ENCODE measurements around the gene PBX2. TPM values are rescaled to one million over a fixed set of nuclear protein-coding genes. Genes with fewer than 3 reads are reported as not detected.
A peak's percentile ranks its signal among the peaks of the same experiment; 100 is the strongest.

The PBX2 gene
- total RNA-seq, 1 donor from 2014 or later: 91.9 TPM

DNA sequence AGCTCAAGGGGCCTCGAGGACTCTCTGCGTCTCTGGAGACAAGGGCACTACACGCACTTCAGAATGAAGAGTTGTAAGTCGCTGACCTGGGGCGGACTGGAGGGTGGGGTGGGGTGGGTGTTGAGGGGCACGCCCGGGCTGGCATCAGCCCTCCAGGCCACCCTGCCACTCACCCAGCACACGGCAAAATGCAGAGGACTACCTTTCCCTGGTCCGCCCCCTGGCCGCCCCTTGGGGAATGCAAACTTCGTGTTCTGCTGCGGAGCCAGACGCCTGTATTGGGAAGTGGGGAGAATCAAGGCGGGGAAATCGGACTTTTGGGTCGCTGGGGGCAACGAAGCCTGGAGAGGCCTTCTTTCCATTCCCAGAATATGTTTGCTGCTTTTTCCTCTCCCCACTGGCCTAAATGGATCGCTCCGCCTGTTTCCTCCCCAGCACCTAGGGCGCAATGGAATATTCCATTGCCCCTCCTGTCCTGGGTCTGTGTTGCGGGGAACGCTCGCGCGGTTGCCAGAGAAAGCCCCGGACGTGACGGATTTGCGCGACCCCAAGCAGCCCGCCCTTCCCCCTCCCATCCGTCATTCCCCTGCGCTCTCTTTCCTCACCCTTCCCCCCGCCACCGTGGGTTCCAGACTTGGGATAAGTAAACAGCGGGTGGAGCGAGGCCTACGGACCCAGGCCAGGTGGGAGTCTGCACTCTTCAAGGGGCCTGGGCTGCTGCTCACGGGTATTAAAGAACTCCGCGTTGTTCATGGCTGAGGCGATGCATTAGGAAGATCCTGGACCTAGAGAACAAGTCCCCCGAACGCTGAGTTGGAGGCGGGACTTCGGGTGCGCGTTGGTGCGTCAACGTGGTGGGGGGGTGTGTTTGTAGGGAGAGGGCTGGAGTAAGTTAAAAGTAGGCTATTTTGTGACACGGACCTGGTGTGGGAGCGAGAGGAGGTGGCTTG is 36.2 kb downstream of the PBX2 start, which contains the start of gene PPT2:
TSS of gene PPT2 (plus strand) at position 578 of the 950 bp plus-strand sequence. CDS start 454 bp downstream, outside the sequence.
- H3K27me3 Mint-ChIP-seq (ENCODE audit: insufficient read depth): peaks cover 36% of the 10 kb centered on the region
- H3K9me3 Mint-ChIP-seq: no peaks in the 10 kb centered on the region
- peak within 1 kb of the TSS; percentile 86 for H3K27ac Mint-ChIP-seq
- peak within 1 kb of the TSS; percentile 99 for H3K4me3 Mint-ChIP-seq
- peaks cover 40% of the 10 kb centered on the region for H3K4me1 Mint-ChIP-seq (ENCODE audit: low read depth)
- peaks cover 19% of the 10 kb centered on the region for H3K36me3 Mint-ChIP-seq (ENCODE audit: low read depth)
- intact Hi-C loops (cut with micrococcal nuclease): loop anchor here (1.0 kb wide), 6 partner anchors 22 to 106 kb away; partner anchors contain the start of genes AGPAT1 and FKBPL
- DNase-seq (ENCODE audit: low spot score): peak; percentile 55

DNA sequence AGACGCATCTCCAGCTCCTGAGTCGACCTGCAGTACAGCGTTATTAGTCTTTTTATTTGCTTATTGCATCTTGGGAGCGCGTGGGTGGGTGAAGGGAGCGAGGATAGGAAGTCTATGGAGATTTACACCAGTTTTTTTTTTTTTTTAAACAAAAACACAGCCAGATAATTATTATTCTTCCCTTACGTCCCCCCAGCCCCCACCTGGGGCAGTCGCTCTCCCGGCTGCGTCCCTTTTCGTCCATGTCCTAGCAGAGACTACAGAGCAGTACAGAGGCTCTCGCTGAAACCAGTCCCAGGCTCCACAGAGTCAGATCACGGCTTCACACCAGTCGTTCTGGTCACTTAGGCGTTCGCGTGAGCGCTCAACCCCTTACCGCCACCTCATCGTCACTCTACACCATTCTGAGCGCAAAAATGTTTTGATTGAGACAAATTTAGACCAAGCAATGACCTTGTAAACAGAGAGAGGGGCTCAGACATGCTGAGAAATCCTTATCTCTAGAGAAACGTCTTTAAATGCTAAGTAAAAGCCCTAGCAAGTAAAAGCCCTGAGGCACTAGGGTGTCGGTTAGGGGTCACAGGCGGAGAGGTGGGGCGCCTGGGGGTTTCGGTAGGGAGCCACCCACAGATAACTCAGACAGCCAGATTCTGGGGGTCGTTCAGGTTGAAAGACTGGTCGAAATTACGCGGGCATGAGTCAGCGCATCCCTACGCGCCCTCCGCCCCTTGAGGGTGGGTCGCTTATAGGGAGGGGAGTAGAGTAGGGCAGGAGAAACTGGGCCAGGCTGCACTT is 37.0 kb downstream of the PBX2 start:
- Mint-ChIP-seq H3K4me3 (peak overlapping the region; percentile 69), H3K4me1 (ENCODE audit: low read depth) (peaks cover 49% of the 10 kb centered on the region), H3K36me3 (ENCODE audit: low read depth) (peaks cover 13% of the 10 kb centered on the region), H3K27me3 (ENCODE audit: insufficient read depth) (peaks cover 43% of the 10 kb centered on the region), H3K27ac (peak overlapping the region; percentile 67), H3K9me3 (no peaks in the 10 kb centered on the region)
- intact Hi-C loops (cut with micrococcal nuclease): no loop called here
- DNase-seq (ENCODE audit: low spot score): no peak

DNA sequence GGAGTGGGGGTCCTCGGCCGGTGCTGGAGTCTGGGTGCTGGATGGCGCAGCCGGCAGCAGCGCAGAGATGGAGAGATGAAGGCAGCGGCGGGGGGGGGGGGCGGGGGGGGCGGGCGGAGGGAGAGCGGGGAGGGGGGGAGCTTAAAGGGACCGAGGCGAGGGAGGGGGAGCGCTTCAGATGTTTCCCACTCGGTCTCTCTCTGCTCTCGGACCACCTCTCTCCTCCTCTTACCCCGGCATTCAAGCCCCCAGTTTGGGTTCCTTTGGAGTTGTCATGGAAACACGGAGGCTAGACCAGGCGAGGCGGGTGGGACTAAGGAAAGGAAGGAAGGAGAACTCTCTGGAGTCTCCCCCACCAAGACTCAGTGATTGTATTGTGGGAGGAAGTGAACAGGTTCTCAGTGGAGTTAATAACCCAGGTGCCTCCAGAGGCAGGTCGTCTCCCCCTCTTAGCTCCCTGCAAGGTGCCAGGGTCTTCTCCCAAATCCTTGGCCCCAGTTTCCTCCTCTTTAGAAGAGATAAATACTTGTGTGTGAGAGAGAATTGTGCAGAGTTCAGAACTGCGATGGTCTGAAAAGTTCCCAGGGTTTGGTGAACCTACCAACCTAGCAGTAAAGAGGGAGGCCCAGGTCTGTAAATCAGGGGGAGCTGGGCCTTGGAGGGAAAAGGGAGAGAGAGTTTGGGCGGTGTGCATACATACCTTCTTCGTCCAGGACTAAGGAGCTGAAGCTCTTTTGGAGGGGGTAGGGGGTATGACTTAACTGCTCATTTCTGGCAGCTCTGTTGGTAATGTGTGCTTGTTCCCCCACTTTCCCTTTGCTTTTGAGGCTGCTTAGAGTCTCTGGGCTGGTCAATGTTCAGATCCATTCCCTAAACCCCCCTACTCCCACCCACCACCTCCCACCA is 37.9 kb downstream of the PBX2 start, which contains the start of gene PRRT1:
TSS of gene PRRT1 (minus strand) at position 77 of the 906 bp plus-strand sequence. CDS start 112 bp downstream, outside the sequence.
- peaks cover 6% of the 10 kb centered on the region for H3K36me3 Mint-ChIP-seq (ENCODE audit: low read depth)
- intact Hi-C loops (cut with micrococcal nuclease): no loop called here
- DNase-seq (ENCODE audit: low spot score): no peak
- peak within 1 kb of the TSS; percentile 40 for H3K27ac Mint-ChIP-seq
- H3K4me3 Mint-ChIP-seq: peak within 1 kb of the TSS; percentile 69
- H3K27me3 Mint-ChIP-seq (ENCODE audit: insufficient read depth): peaks cover 46% of the 10 kb centered on the region
- peaks cover 55% of the 10 kb centered on the region for H3K4me1 Mint-ChIP-seq (ENCODE audit: low read depth)
- H3K9me3 Mint-ChIP-seq: no peaks in the 10 kb centered on the region

DNA sequence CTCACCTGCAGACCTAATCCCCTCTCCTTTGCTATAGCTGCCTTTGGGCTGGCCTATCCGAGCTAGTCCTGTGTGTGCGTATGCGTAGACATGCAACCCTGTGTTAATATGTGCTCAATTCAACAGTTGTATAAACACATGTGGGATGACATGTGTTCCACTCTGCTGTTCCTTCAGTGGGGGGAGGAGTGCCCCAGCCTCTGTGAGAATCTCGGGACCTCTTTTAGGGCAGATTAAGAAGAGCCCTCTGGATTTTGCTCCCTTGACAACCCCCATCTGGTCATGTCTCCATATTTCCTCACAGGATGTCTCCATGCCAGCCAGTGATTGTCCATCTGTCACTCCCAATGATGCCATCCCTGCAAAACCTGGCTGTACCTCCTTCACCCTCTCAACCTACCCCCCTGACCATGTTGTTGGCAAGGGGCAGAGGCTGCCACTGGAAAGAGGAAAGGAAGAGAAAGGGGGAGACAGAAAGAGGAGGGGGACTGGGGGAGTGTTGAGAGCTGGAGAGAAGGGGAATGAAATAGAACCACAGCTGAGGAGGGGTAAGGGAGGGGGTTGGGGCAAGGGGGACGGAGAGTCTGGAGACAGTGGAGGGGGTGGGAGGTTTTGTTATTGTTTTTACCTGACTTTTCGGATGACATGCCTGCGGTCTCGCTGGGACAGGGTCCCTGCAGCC is 38.7 kb downstream of the PBX2 start:
- Mint-ChIP-seq H3K4me3 (peak overlapping the region; percentile 34), H3K9me3 (no peaks in the 10 kb centered on the region), H3K27ac (no peak overlapping the region), H3K36me3 (ENCODE audit: low read depth) (peaks cover 6% of the 10 kb centered on the region), H3K4me1 (ENCODE audit: low read depth) (peaks cover 55% of the 10 kb centered on the region), H3K27me3 (ENCODE audit: insufficient read depth) (peaks cover 52% of the 10 kb centered on the region)
- intact Hi-C loops (cut with micrococcal nuclease): no loop called here
- no peak for DNase-seq (ENCODE audit: low spot score)

DNA sequence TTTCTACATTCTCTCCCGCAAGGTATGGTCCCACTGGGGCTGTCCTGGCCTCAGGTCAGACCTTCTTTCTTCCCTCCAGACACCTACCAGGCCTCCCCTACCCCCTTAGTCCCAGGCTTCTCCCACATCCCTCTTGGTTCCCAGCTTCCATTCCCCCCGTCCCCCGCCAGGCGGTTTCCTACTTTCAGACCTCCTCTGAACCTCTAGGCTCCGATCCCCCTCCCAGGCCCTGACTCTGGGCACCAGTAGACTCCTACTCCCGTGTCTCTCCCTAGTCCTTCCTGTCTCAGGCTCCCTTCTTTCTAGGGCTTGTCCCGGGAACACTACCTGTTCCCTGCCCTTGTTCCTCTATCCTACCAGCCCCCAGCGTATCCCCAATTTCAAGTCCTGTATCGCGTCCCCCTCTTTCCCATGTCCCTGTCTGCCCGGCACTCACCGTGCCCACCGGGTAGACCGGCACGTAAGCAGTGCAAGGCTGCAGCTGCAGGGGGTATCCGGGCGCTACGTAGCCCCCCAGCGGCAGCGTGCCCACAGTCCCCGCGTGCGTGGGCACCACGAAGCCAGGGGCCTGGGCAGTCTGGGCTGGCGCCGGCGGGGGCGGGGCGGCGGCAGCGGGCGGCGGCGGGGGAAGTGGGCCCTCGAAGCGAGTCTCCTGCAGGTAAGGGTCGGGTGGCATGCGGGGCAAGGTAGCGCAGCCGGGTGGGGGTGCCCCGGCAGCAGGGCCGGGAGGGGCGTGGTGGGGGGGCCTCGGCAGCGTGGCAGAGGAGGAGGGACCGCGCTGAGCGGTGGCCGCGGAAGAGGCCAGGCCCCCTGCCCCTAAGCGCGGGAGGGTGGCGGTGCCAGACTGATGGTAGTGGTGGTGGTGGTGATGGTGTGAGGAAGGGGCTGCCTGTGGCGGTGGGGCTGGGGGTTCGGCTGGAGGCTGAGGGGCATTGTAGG is 39.8 kb downstream of the PBX2 start:
- Mint-ChIP-seq H3K4me1 (ENCODE audit: low read depth) (peaks cover 51% of the 10 kb centered on the region), H3K36me3 (ENCODE audit: low read depth) (peaks cover 4% of the 10 kb centered on the region), H3K9me3 (no peaks in the 10 kb centered on the region), H3K4me3 (peak overlapping the region; percentile 28), H3K27ac (peak overlapping the region; percentile 30), H3K27me3 (ENCODE audit: insufficient read depth) (peaks cover 60% of the 10 kb centered on the region)
- intact Hi-C loops (cut with micrococcal nuclease): no loop called here
- DNase-seq (ENCODE audit: low spot score): no peak

DNA sequence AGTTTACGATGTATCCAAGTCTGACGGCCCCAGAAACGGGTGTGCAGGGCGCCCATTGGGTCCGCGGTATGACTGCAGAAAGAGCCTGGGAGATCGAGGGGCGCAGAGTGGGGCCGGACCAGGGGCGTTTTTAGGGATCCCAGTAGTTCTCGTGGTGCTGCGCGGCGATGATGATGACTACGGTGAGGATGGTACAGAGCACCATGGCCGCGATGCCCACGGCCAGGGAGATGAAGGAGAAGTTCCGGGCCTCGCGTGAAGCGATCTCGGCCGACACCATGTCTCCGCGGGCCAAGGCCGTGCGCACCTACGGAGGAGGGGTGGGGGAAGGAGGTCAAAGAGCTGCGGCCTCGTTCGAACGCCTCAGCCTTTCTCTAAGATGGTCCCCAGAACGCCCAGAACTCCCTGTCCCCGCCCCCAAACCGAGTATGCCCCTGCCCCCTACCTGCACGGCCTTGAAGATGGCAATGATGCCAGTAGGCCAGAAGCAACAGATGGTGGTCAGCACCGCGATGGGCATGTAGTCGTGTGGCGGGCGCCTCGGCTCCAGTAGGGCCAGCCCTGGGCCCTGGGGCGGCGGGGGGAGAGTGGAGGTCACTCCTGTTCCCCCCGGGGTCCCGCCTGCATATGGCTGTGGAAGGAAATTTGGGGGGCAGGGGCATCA is 40.8 kb downstream of the PBX2 start:
- H3K4me1 Mint-ChIP-seq (ENCODE audit: low read depth): peaks cover 41% of the 10 kb centered on the region
- H3K36me3 Mint-ChIP-seq (ENCODE audit: low read depth): peaks cover 3% of the 10 kb centered on the region
- DNase-seq (ENCODE audit: low spot score): no peak
- peak overlapping the region; percentile 75 for H3K27ac Mint-ChIP-seq
- H3K4me3 Mint-ChIP-seq: peak overlapping the region; percentile 84
- no peaks in the 10 kb centered on the region for H3K9me3 Mint-ChIP-seq
- peaks cover 62% of the 10 kb centered on the region for H3K27me3 Mint-ChIP-seq (ENCODE audit: insufficient read depth)
- intact Hi-C loops (cut with micrococcal nuclease): no loop called here

DNA sequence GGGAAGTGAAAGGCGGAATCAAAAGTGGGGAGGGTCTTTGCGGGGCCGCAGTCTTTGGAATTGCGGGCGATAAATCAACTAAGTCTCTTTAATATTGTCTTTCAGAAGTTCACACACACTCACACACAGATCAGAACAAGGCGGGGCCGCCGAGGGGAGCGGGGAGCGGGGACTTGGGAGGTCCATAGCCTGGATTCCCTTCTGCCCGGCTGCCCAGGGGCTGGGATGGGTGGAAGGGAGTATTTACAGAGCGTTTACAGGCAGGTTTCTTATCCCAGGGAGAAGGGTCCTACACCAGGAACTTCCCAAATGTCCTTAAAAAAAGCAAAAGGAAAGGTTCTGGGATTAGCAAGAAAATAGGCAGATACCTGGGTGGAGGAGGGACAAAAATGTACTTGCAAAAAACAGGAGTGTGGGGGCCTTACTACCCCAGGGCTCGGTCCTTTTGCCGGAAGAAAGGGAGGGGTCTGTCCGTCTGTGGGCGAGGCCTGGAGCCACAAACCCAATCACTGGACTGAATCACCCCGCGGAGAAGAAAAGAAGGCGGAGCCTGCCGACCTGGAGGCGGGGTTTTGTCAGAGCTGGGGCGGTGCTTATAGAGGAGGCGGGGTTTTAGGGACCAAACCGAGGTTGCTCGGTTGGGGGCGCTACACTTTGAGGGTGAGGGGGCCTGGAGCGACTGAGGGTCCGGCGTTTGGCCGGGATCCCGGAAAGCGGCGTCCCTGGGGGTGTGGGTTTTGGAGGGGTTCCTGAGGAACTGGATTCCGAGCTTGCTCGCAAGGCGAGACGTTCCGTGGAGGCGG is 41.5 kb downstream of the PBX2 start:
- H3K4me3 Mint-ChIP-seq: peak overlapping the region; percentile 84

DNA sequence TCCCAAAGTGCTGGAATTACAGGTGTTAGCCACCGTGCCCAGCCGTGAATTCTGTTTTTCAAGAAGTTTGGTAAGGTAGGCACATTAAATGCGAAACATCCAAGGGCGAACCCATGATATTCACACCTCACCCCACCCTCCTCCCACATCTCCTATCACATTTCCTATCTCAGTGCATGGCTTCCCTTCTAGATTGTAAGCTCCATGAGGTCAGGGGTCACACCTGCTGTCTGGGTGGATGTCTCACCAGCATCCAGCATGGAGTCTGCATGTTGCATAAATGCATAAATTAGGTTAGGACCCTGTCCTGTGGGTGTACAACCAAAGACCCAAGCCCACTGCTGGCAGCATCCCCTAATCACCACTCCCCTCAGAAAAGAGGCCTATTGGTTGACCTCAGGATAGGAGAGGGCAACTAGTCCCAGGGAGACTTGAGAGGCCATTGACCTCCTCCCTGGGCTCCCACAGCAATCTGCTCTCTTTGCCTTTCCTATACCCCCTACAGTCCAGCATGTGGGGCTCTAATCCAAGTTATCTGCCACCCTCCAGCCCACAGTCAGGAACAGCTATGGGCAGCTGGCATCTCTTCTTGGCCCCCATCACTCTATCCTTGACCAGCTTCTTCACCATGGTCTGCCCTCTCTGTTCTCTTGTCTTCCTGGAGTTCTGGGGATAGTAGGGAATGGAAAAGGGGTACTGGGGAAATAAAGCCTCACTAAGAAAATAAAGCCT is 42.4 kb downstream of the PBX2 start:
- Mint-ChIP-seq H3K4me3 (no peak overlapping the region), H3K27me3 (ENCODE audit: insufficient read depth) (peaks cover 51% of the 10 kb centered on the region), H3K9me3 (no peaks in the 10 kb centered on the region), H3K4me1 (ENCODE audit: low read depth) (peaks cover 29% of the 10 kb centered on the region), H3K27ac (no peak overlapping the region), H3K36me3 (ENCODE audit: low read depth) (peaks cover 3% of the 10 kb centered on the region)
- intact Hi-C loops (cut with micrococcal nuclease): loop anchor here (1.0 kb wide), 2 partner anchors 17 to 30 kb away; partner anchors contain the start of gene FKBPL
- DNase-seq (ENCODE audit: low spot score): no peak

More for the DNA sequence above, 41.5 kb downstream of the PBX2 start:
- intact Hi-C loops (cut with micrococcal nuclease): loop anchor here (1.0 kb wide), 2 partner anchors 18 to 29 kb away; partner anchors contain the start of gene FKBPL
- peak; percentile 67 for DNase-seq (ENCODE audit: low spot score)
- H3K27me3 Mint-ChIP-seq (ENCODE audit: insufficient read depth): peaks cover 56% of the 10 kb centered on the region
- H3K27ac Mint-ChIP-seq: peak overlapping the region; percentile 75
- peaks cover 35% of the 10 kb centered on the region for H3K4me1 Mint-ChIP-seq (ENCODE audit: low read depth)
- H3K36me3 Mint-ChIP-seq (ENCODE audit: low read depth): peaks cover 3% of the 10 kb centered on the region
- H3K9me3 Mint-ChIP-seq: no peaks in the 10 kb centered on the region

DNA sequence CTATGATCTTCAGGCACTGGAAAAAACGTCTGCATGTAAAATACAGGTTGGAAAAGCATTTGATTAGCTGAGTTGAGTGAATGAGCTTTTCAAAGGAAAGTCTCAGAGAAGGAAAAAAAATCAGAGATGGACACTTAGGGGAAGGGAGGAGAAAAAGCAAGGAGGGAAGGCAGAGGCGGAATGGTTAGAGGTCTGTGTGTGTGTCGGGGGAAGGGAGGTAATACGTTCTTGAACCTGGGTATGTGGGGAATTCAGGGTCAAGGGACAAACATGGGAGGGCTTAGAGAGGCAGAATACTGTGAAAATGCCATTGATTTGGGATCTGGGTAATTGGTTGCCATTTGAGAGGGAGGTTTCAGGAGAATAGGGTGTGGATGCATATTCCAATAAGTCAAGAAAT is 43.3 kb downstream of the PBX2 start:
- Mint-ChIP-seq H3K9me3 (no peaks in the 10 kb centered on the region), H3K36me3 (ENCODE audit: low read depth) (peaks cover 3% of the 10 kb centered on the region), H3K4me1 (ENCODE audit: low read depth) (peaks cover 26% of the 10 kb centered on the region), H3K27me3 (ENCODE audit: insufficient read depth) (peaks cover 47% of the 10 kb centered on the region), H3K27ac (no peak overlapping the region), H3K4me3 (no peak overlapping the region)
- intact Hi-C loops (cut with micrococcal nuclease): no loop called here
- no peak for DNase-seq (ENCODE audit: low spot score)

All from activated T-helper 1 cell treated with anti-CD3 and anti-CD28 coated beads, Interleukin-12 subunit alpha, Interleukin-12 subunit beta, Interleukin-2, Interleukin-4 antibody, amounts not matched to agents 30 ng/mL and 10 ng/mL and 1 ng/mL, durations not matched to agents 14 hours and 24 hours and 36 hours (primary cell).